GM12878 (cell line): Measurements from ENCODE around the gene ARHGAP44. TPM values are rescaled to one million over a fixed set of nuclear protein-coding genes. Genes with fewer than 3 reads are reported as not detected.
A peak's percentile ranks its signal among the peaks of the same experiment; 100 is the strongest.

Experiments
- BCL11A ChIP-seq: IDR thresholded peaks from 2 replicates; pipeline ENCODE4 v1.6.1; 2011; ENCODE audit warnings: low read depth, low read length
- CBX5 ChIP-seq: sonication (generic); IDR thresholded peaks from 2 replicates; pipeline ENCODE4 v1.6.1; 2016; ENCODE audit warnings: low read depth, moderate library complexity, mild to moderate bottlenecking, inconsistent platforms
- MEF2A ChIP-seq: IDR thresholded peaks from 2 replicates; pipeline ENCODE4 v1.6.1; 2011; ENCODE audit warnings: low read depth, mild to moderate bottlenecking, low read length, moderate library complexity; ENCODE audit not compliant: insufficient read depth
- MEF2B ChIP-seq: fragments of 450-650 bp; IDR thresholded peaks from 2 replicates; pipeline ENCODE4 v1.6.1; 2018; ENCODE audit warnings: mild to moderate bottlenecking, moderate library complexity; ENCODE audit not compliant: partially characterized antibody, poor library complexity, severe bottlenecking
- MTA3 ChIP-seq: IDR thresholded peaks from 2 replicates; pipeline ENCODE4 v1.6.1; 2012; ENCODE audit warnings: low read length, inconsistent platforms, borderline replicate concordance
- NFIC ChIP-seq: IDR thresholded peaks from 2 replicates; pipeline ENCODE4 v1.6.1; 2012; ENCODE audit warnings: low read depth, mild to moderate bottlenecking, inconsistent platforms, low read length, moderate library complexity
- NR2F1 ChIP-seq: fragments of 450-650 bp; conservative IDR thresholded peaks from 2 replicates; pipeline ENCODE4 v1.6.1; 2017; ENCODE audit warnings: mild to moderate bottlenecking
- PML ChIP-seq: IDR thresholded peaks from 2 replicates; pipeline ENCODE4 v1.6.1; 2012; ENCODE audit warnings: low read length, inconsistent platforms
- POLR2AphosphoS5 ChIP-seq: IDR thresholded peaks from 2 replicates; pipeline ENCODE4 v1.6.1; 2011; ENCODE audit warnings: mild to moderate bottlenecking, low read length, inconsistent platforms
- SIN3A ChIP-seq: IDR thresholded peaks from 2 replicates; pipeline ENCODE4 v1.6.1; 2012; ENCODE audit warnings: low read depth, low read length, improper control_type of control experiment
- TAF1 ChIP-seq: IDR thresholded peaks from 2 replicates; pipeline ENCODE4 v1.6.1; 2011; ENCODE audit warnings: mild to moderate bottlenecking, low read depth, low read length, borderline replicate concordance
- polyA plus RNA-seq, 11 experiments: library from polyadenylated mRNA; depleted of rRNA in 4 of 11; unstranded in 6 of 11; stranded (reverse) in 5 of 11; fragments of >200 nt; fragmentation: Nextera tagmentation in 4 of 11; fragmentation: Illumina TruSeq in 1 of 11; extraction: Ambion mirVana in 4 of 11; extraction: Trizol in 1 of 11; gene quantifications; 1 replicate in 1 of 11; 2 replicates in 10 of 11; pipeline versions ENCODE4 v1.2.1 to v1.2.3, GENCODE V29; 2011 to 2016; ENCODE audit warnings: inconsistent platforms in 2 of 11, missing spikeins in 2 of 11, low read depth in 1 of 11
- total RNA-seq, 4 experiments: library from RNA; depleted of rRNA in 3 of 4; stranded (reverse); fragments of >200 nt in 3 of 4; fragmentation: Illumina TruSeq in 1 of 4; extraction: Trizol in 1 of 4; gene quantifications; 2 replicates each; pipeline versions ENCODE4 v1.2.1 to v1.2.3, GENCODE V29; 2013 to 2021
- TF ChIP-seq, protein P1 (sequence below): IDR thresholded peaks from 2 replicates; pipeline ENCODE4 v1.6.1; 2011; ENCODE audit warnings: borderline replicate concordance, low read depth, mild to moderate bottlenecking, moderate library complexity, mixed read lengths, low read length; ENCODE audit not compliant: insufficient read depth; ENCODE audit errors: extremely low read length
- TF ChIP-seq, protein P2 (sequence below): IDR thresholded peaks from 2 replicates; pipeline ENCODE4 v1.6.1; 2011; ENCODE audit warnings: borderline replicate concordance, low read depth, mild to moderate bottlenecking, moderate library complexity, low read length; ENCODE audit not compliant: insufficient read depth, poor library complexity, severe bottlenecking

The ARHGAP44 gene
- total and polyA plus RNA-seq, 10 of the 15 experiments (the other 5 are each of a cell fraction or from before 2014, with no cell fraction given) = 0.11 to 1.2 (median 0.48) TPM

DNA sequence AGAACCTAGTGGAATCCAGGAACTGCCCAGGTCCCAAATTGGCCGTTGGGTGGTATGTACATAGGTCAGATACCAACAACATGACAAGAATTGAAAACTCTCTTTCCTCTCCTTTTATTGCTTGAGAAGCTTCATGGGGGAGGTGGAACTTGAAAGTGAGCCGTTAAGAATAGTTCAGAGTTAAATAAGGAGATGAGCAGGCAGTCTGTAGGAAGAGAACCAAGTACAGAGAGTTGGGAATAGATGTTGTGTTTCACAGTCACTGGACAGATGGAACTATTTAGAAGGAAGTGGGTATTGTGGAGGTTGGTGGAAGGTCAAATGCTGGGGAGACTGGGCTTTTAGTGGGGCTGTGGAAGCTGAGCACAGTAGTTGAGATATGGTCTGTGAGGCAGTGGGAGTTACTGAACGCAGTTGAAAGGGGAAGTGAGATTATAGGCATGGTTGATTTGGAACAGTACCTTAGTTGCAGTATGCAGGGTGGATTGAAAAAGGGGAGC lies 26.4 kb downstream of the ARHGAP44 start (continued):
- peak; percentile 69; the same call in 1 of the 2 replicates for TF ChIP-seq MTA3
- peak; percentile 89 for TF ChIP-seq NR2F1
- TF ChIP-seq MEF2B = peak; percentile 56
- TF ChIP-seq, protein P1, sequence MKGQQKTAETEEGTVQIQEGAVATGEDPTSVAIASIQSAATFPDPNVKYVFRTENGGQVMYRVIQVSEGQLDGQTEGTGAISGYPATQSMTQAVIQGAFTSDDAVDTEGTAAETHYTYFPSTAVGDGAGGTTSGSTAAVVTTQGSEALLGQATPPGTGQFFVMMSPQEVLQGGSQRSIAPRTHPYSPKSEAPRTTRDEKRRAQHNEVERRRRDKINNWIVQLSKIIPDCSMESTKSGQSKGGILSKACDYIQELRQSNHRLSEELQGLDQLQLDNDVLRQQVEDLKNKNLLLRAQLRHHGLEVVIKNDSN = no peak
- TF ChIP-seq MEF2A = 0 out of 2 replicates have a peak, but pooled peaks have one; percentile 44
- TF ChIP-seq, protein P2, sequence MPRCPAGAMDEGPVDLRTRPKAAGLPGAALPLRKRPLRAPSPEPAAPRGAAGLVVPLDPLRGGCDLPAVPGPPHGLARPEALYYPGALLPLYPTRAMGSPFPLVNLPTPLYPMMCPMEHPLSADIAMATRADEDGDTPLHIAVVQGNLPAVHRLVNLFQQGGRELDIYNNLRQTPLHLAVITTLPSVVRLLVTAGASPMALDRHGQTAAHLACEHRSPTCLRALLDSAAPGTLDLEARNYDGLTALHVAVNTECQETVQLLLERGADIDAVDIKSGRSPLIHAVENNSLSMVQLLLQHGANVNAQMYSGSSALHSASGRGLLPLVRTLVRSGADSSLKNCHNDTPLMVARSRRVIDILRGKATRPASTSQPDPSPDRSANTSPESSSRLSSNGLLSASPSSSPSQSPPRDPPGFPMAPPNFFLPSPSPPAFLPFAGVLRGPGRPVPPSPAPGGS = no peak
- no peak for TF ChIP-seq SIN3A
- 0 out of 2 replicates have a peak, but pooled peaks have one; percentile 45 for TF ChIP-seq PML
- TF ChIP-seq POLR2AphosphoS5 = peak; percentile 58
- TF ChIP-seq CBX5 = peak; percentile 69
- peak; percentile 86 for TF ChIP-seq NFIC
- TF ChIP-seq TAF1 = peak; percentile 61; the same call in 1 of the 2 replicates
- peak; percentile 77 for TF ChIP-seq BCL11A
